ENCODE measurements around the gene UVRAG. TPM values are rescaled to one million over a fixed set of nuclear protein-coding genes. Genes with fewer than 3 reads are reported as not detected.

The UVRAG gene
- total RNA-seq, 1 donor from 2014 or later: 34.0 TPM

GRCh38 chr11:75781296-75781695, 33.7 kb upstream of the UVRAG start:
- TF ChIP-seq EZH2 (IDR thresholded peaks at IDR 0.05) (no peak), CTCF (IDR thresholded peaks at IDR 0.05) (no peak), EZH2phosphoT487 (IDR thresholded peaks at IDR 0.05) (no peak)
- H3K9me3 ChIP-seq (ENCODE audit: low read depth): no peaks in the 10 kb centered on the region
- Mint-ChIP-seq H3K27ac (no peak overlapping the region), H3K4me3 (no peak overlapping the region), H3K36me3 (no peaks in the 10 kb centered on the region), H3K9me3 (no peaks in the 10 kb centered on the region), H3K4me1 (no peaks in the 10 kb centered on the region), H3K27me3 (ENCODE audit: insufficient read depth, low read depth) (peaks cover 2% of the 10 kb centered on the region)
- no peaks in the 10 kb centered on the region for H3K4me1 ChIP-seq
- H3K4me3 ChIP-seq: no peak overlapping the region
- H2AFZ ChIP-seq (replicated peaks): no peak overlapping the region
- H3K27ac ChIP-seq: no peak overlapping the region
- no peak for DNase-seq (ENCODE audit: low spot score)
- no peaks in the 10 kb centered on the region for H3F3A ChIP-seq (ENCODE audit: low read depth)
- no peak overlapping the region for H3K4me2 ChIP-seq
- no peaks in the 10 kb centered on the region for H4K20me1 ChIP-seq (ENCODE audit: low read depth)
- no peaks in the 10 kb centered on the region for H3K36me3 ChIP-seq
- no peak overlapping the region for H3K9ac ChIP-seq
- no peaks in the 10 kb centered on the region for H3K79me2 ChIP-seq (ENCODE audit: low read depth)
- no peaks in the 10 kb centered on the region for H3K27me3 ChIP-seq

GRCh38 chr11:75781831-75782230, 33.2 kb upstream of the UVRAG start:
- Histone ChIP-seq H3K27me3 (no peaks in the 10 kb centered on the region), H3K79me2 (ENCODE audit: low read depth) (no peaks in the 10 kb centered on the region), H3K36me3 (no peaks in the 10 kb centered on the region), H3K9ac (no peak overlapping the region), H3K4me3 (no peak overlapping the region), H3K4me2 (no peak overlapping the region), H3K27ac (no peak overlapping the region), H3K4me1 (no peaks in the 10 kb centered on the region), H3K9me3 (ENCODE audit: low read depth) (no peaks in the 10 kb centered on the region), H2AFZ (replicated peaks) (no peak overlapping the region), H3F3A (ENCODE audit: low read depth) (no peaks in the 10 kb centered on the region), H4K20me1 (ENCODE audit: low read depth) (no peaks in the 10 kb centered on the region)
- H3K27ac Mint-ChIP-seq: no peak overlapping the region
- no peak for TF ChIP-seq EZH2phosphoT487 (IDR thresholded peaks at IDR 0.05)
- no peak for TF ChIP-seq CTCF (IDR thresholded peaks at IDR 0.05)
- no peak for TF ChIP-seq EZH2 (IDR thresholded peaks at IDR 0.05)
- DNase-seq (ENCODE audit: low spot score): no peak
- H3K9me3 Mint-ChIP-seq: no peaks in the 10 kb centered on the region
- H3K27me3 Mint-ChIP-seq (ENCODE audit: insufficient read depth, low read depth): peaks cover 2% of the 10 kb centered on the region
- H3K4me1 Mint-ChIP-seq: no peaks in the 10 kb centered on the region
- H3K36me3 Mint-ChIP-seq: no peaks in the 10 kb centered on the region
- no peak overlapping the region for H3K4me3 Mint-ChIP-seq

- Histone ChIP-seq H3F3A (ENCODE audit: low read depth) (no peaks in the 10 kb centered on the region), H2AFZ (replicated peaks) (no peak overlapping the region), H4K20me1 (ENCODE audit: low read depth) (no peaks in the 10 kb centered on the region), H3K4me2 (no peak overlapping the region), H3K9me3 (ENCODE audit: low read depth) (no peaks in the 10 kb centered on the region), H3K4me3 (no peak overlapping the region), H3K4me1 (peaks cover 6% of the 10 kb centered on the region), H3K36me3 (no peaks in the 10 kb centered on the region), H3K27me3 (no peaks in the 10 kb centered on the region), H3K9ac (no peak overlapping the region), H3K79me2 (ENCODE audit: low read depth) (no peaks in the 10 kb centered on the region), H3K27ac (no peak overlapping the region)
- Mint-ChIP-seq H3K9me3 (no peaks in the 10 kb centered on the region), H3K36me3 (no peaks in the 10 kb centered on the region), H3K27ac (no peak overlapping the region), H3K27me3 (ENCODE audit: insufficient read depth, low read depth) (peaks cover 2% of the 10 kb centered on the region), H3K4me1 (peaks cover 3% of the 10 kb centered on the region), H3K4me3 (no peak overlapping the region)
- DNase-seq (ENCODE audit: low spot score): no peak
- no peak for TF ChIP-seq EZH2 (IDR thresholded peaks at IDR 0.05)
- TF ChIP-seq EZH2phosphoT487 (IDR thresholded peaks at IDR 0.05): no peak
- no peak for TF ChIP-seq CTCF (IDR thresholded peaks at IDR 0.05)
These were observed 32.3 kb upstream of the UVRAG start for GRCh38 chr11:75782540-75783263.

Data from neural progenitor cell (in vitro differentiated cells).